UCSD-AML1 (cell line): ENCODE results near the gene SNAPC4.

Experiments
- DNase-seq: peaks from one replicate; lab custom pipeline; 2025; ENCODE audit not compliant: unreplicated experiment; lab: John Stamatoyannopoulos, UW

SNAPC4 gene, protein sequence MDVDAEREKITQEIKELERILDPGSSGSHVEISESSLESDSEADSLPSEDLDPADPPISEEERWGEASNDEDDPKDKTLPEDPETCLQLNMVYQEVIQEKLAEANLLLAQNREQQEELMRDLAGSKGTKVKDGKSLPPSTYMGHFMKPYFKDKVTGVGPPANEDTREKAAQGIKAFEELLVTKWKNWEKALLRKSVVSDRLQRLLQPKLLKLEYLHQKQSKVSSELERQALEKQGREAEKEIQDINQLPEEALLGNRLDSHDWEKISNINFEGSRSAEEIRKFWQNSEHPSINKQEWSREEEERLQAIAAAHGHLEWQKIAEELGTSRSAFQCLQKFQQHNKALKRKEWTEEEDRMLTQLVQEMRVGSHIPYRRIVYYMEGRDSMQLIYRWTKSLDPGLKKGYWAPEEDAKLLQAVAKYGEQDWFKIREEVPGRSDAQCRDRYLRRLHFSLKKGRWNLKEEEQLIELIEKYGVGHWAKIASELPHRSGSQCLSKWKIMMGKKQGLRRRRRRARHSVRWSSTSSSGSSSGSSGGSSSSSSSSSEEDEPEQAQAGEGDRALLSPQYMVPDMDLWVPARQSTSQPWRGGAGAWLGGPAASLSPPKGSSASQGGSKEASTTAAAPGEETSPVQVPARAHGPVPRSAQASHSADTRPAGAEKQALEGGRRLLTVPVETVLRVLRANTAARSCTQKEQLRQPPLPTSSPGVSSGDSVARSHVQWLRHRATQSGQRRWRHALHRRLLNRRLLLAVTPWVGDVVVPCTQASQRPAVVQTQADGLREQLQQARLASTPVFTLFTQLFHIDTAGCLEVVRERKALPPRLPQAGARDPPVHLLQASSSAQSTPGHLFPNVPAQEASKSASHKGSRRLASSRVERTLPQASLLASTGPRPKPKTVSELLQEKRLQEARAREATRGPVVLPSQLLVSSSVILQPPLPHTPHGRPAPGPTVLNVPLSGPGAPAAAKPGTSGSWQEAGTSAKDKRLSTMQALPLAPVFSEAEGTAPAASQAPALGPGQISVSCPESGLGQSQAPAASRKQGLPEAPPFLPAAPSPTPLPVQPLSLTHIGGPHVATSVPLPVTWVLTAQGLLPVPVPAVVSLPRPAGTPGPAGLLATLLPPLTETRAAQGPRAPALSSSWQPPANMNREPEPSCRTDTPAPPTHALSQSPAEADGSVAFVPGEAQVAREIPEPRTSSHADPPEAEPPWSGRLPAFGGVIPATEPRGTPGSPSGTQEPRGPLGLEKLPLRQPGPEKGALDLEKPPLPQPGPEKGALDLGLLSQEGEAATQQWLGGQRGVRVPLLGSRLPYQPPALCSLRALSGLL (N-terminal part only)

DNA sequence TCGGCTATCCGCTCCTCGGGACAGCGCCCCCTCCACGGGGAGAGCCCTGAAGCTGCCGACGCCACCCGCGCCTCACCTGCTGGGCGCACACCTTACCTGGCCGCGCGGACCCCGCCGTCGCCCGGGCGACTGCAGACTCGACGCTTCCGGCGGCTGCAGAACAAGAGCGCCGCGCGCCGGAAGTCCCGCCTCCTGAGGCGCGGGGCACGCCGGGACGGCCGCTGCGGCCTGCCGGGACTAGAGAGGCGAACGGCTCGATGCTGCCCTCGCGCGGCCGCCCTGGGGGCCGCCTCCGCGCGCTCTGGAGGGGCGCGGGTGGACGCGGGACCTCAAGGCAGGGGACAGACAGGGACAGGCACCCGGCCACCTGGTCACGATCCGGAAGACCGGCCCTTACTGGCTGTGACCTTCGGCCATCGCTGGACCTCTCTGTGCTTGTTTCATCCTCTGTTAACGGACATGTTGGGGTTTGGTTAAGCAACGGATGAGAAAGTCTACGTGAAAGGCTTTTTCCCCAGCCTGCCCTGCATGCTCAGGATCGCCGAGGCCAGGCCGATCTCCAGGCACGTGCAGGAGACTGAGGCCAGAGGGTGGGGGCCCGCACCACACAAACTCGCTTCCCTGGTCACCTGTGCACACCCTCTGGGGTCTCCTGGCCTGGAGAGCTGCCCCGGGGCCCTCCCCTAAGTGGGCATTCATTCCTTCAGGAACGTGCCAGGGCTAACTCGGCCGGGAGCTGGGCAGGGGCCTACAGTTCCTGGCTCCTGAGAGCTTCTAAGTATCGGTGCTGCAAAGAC is at the start of gene SNAPC4:
Gene SNAPC4, minus strand, starts transcription at position 133 of the 797 bp plus-strand sequence. CDS start 1,742 bp downstream, outside the sequence.
- peak; percentile 92 for DNase-seq

DNA sequence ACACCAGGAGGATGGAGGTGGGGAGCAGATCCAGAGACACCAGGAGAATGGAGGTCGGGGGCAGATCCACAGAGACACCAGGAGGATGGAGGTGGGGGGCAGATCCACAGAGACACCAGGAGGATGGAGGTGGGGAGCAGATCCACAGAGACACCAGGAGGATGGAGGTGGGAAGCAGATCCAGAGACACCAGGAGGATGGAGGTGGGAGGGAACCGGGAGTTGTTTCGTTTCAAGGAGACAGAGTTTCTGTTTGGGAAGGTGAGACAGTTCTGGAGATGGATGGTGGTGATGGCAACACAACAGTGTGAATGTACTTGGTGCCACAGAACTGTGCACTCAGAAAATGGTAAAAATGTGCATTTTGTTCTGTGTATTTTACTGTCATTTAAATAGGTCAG is 48.7 kb upstream of the SNAPC4 start:
- DNase-seq: no peak

DNA sequence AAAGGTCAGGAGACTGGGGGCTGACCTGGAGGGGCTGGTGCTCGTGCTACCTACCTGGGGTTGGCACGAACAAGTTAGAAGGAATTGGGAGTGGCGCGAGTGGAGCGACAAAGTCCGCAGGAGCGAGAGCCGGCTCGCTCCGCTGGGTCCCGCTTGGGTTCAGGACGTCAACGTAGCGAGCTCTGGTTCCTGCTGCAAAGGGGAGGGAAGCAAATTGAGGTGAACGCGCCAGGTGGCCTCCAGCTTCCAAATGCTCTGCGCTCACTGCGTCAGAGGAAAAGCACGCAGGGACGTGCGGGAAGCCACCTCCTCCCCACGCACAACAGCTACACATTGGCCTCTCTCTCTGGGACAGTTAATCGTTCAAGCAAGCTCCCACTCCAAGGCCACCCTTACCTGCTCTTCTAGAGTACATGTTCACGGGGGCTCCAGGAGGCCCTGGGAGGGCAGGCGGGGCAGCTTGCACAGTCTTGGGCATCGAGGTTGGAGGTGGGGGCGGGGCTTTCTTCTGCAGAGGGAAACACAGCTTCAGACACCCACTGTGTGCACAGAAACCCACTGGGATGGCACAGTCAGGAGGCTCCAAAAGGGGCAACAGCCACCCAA is 47.3 kb upstream of the SNAPC4 start:
- DNase-seq: no peak

DNA sequence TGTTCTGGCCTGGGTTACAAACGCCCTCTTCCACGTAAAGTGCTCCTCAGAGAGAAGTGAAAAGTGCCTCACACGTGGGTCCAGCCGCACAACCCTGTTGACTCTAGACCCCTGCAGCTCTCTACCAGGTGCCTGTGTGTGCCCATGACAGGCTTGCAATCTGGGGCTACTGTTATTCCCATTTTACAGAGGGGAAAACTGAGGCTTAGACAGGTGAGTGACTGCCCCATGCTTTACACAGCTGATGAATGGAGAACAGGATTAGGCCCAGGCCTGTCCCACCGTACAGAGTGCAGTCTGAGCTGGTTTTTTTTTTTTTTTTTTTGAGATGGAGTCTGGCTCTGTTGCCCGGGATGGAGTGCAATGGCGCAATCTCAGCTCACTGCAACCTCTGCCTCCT is 45.8 kb upstream of the SNAPC4 start:
- no peak for DNase-seq

DNA sequence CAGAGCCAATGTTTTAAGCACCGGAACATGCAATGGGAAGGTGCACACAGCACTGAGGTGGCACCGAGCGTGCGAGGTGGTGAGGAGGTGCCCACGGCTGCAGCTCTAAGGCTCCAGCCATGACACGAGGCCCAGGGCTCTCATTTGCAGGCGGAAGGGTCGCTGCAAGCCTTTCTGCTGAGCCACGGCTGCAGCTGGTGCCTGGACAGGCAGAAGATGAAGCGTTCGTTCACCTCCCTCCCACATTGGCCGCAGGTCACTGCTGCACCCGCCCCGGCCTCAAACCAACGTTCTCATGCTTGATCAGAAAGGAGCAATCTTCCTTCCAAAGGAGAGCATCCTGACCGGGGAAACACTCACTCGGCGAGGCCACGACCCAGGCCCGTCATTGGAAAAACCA is 44.1 kb upstream of the SNAPC4 start:
- DNase-seq: no peak

DNA sequence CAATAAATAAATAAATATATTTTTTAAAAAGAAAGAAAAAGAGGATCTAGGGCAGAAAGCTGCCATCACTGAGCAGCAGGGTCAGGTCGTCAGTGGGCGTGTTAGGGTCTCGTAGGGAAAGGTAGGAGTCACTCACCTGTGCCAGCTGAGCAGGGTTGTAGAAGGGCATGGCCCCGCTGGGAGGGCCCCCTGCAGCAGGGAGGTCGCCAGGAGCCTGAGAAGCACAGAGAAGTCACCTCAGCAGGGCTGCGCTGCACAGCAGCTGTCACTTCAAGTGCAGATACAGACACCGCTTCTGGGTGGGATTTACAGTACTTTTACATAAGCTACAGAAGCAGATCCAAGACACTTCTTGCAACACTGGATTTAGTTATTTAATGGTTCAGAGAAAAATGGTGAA is 43.7 kb upstream of the SNAPC4 start:
- DNase-seq: no peak

DNA sequence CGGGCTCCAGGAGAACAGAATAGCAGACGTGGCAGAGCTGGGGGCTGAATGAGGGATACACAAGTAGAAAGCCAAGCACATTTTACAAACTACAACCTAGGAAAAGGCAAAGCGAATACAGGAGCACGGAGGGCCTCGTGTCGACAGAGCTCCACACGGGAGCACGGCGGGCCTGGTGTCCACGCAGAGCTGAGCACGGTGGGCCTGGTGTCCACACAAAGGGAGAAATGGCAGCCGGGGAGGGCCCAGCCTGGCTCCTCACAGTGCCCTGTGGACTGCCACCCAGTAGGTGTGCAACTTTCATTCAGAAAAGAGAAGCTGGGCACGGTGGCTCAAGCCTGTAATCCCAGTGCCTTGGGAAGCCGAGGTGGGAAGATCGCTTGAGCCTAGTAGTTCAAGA is 43.1 kb upstream of the SNAPC4 start:
- DNase-seq: no peak

DNA sequence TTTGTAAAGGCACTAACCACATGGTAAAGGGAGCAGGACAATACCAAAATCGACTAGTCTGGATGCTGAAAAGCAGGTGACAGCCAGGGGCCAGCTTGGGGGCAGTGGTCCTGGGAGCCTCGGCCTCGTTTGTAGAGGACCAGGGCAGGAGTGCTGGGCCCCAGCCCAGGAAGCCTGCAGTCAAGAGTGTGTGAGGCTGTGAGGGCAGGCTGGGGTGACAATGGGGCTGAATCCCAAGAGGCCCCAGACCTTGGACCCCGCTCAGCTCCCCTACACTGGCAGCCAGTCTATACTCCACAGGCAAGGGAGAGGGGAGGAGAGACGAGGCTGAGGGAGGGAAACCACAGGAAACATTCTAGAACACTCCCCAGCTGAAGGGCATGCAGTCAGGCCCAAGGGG is 42.3 kb upstream of the SNAPC4 start:
- no peak for DNase-seq

DNA sequence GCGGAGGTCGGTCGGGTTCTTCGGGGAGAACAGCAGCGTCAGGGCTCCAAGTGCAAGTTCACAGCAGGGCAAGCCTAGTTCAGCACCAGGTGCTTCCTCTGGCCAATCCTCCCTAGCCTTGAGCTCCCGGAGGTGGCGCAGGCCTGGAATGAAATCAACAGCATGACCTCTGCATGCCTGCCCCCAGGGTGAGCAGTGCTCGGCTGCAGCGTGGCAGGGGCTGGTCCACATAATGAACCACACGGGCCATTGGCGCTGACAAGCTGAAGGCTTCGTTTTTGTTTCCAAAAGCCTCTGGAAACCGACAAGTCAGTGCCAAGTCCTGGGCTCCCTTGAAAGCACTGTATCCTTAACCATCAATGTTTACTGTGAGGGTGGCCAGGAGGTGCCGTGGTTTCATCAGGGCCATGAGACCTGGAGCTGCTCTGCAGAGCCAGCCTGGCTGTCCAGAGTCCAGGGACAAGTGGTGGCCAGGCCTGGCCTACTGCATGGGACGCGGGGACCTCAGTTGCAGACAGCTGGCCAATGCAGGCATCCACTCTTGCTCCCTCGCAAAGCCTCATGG is 41.8 kb upstream of the SNAPC4 start:
- no peak for DNase-seq

DNA sequence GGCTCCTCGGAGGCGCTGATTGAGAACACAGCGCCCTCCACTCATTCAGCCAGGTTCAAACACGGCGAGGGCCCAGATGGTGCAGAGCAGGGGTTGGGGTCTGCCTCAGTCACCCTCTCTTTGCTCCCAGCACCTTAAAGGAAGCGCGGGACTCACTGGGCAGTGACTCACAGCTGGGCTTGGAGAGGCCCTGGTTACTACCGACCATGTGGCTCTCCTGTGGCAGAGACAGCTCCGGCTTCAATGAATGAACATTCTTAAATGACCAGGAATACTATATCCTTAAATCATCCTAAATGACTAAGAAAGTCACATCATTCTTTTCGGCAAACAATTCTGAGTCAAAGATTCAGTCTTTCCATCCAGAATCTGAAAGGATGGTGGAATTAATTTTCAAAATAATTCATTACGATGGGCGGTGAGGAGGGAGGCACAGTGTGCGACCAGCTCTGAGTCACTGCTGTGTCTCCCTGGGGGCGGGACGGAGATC is 41.3 kb upstream of the SNAPC4 start:
- no peak for DNase-seq

DNA sequence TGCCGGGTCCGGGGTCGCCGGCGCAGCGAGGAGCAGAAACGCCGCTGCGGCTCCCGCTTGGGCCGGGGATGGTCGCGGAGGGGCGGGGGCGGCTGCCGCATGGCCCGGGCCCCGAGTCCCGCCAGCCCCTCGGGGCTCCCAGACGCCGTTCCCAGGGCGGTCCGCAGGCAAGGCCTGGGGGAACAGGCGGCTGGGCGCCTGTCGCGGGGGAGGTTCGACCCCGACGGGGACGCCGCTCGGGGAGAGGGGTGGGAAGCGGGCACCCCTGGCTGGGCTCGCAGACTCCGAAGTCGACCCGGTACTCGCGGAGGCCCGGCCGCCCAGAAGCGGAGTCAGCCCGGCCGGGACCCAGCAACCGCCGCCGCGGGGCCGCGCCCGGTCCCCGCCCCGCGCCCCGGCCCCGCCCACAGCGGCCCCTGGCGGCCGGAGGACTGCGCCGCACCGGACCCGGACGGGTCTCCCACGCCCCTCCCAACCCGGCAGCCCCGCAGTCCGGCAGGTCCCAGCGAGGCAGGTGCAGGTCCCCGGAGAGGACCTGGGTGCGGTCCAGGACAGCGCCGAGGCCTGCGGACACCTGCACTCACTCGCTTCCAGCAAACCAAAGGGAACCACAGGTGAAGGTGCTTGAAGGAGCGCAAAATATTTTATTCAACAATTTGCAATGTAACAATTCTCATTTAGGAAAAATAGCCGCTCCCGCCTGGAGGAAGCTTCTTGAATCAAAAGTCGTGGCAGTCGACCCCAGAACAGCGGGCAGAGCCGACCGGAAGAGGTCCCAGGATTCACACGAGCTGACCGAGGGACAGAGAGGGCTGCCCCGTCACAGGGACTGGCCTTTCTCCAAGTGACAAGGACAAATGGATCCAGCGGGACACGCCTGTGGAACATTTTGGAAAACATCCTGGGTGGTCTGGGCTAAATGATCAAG is 39.8 kb upstream of the SNAPC4 start, which contains the start of gene INPP5E:
Gene INPP5E, minus strand, starts transcription at position 365 of the 928 bp plus-strand sequence. CDS start 426 bp downstream, outside the sequence.
- DNase-seq: peak; percentile 76

DNA sequence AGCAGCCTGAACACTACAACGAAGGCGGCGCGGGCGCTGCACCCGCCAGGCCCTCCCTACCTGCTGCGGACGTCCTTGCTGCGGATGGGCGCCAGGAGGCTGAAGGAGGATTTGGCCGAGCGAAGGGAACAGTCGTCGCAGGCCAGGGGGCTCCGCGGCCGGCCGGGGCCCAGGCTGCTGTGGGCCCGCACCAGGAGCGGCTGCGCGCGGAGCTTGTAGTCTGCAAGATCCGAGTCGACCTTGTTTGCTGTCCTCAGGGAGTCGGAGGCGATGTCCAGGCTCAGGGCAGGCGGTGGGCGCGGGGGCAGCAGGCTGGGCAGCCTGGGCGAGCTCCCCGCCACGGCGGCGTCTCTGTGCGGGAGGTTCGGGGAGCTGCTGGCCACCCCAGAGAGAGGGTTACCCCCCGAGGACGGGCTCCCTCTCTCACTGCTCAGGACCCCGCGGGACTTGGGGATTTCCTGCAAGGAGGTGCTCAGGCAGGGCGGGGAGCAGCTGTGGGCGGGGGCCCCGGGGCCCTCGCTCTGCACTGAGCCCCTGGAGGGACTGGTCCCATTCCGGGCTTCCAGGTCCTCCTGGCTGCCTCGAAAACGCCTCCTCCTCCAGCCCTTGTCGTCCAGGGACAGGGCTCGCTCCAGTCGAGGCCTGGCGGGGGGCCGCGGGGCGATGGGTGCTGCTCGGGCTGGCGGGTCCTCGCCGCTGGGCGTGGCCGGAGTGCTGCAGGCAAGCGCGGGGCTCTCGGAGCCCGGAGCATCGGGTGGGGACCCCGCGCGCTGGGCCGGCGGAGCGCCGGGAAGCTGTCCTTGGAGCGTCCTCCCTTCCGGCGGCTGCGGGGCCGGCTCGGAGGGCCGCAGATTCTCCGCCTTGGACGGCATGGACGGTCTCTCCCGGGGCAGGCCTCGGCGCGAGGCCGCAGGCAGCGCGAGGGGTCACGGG is 38.8 kb upstream of the SNAPC4 start:
- peak; percentile 28 for DNase-seq

DNA sequence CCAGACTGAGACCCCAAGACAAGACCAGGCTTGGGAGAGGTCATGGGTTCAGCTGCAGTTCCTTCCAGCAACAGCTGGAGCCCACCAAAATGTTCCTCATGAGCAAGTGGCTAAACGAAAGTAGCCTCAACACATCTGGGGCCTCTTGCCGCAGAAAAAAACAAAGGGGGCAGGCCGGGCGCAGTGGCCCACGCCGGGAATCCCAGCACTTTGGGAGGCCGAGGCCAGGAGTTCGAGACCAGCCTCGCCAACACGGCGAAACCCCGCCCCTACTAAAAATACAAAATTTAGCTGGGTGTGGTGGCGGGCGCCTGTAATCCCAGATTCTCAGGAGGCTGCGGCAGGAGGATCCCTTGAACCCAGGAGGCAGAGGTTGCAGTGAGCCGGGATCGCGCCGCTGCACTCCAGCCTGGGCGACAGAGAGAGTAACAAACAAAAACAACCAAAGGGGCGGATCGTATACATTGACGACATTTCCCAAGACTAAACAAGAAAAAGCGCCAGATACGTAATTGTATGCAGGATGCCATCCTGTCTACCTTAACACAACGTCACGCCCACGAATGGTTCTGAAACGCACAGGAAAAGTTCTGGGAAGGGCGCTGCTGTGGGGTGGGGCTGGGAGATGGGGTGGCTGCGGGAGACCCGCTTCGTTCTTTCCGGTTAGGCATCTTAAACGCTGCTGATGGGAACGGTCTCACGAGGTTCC is 38.0 kb upstream of the SNAPC4 start:
- DNase-seq: no peak

DNA sequence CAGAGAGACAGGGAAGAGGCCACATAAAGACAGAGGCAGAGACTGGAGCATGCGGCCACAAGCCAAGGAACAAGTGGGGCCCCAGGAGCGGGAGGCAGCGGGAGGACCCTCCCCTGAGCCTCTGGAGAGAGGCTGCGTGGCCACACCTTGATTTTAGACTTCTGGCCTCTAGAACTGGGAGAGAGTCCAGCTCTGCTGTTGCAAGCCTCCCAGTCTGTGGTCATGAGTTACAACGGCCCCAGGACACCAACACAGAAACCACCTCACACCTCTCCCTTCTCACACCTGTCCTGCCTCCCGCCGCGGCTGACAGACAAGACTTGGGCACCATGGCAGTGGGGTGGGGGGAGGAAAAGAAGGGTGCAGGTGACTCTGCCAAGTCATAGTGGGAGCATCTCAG is 37.5 kb upstream of the SNAPC4 start:
- no peak for DNase-seq

DNA sequence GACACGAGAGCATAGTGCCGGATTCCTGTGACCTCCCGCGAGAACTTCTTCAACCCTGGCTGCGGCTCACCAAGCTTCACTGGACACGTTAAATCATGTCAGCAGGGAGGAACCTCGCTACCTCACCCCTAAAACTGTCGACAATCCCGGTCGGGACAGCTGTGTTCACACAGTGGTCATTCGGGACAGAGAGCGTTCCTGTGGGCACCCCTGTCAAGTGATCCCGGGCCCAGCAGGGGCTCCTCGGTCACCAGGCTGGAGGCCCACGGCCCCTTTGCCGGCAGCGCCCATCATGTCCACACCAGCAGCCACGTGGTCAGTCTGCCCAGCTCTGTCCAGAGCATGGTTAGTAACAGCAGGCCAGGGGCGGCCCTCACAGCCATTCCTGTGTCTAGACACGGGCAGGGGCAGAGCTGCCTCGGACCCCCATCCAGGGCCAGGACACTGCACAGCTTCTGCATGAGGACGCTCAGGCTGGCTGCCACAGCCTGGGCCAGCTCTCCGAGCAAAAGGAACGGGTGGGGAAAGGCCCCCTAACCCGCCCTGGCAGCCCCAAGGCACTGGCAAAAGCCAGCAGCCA is 36.2 kb upstream of the SNAPC4 start:
- no peak for DNase-seq

DNA sequence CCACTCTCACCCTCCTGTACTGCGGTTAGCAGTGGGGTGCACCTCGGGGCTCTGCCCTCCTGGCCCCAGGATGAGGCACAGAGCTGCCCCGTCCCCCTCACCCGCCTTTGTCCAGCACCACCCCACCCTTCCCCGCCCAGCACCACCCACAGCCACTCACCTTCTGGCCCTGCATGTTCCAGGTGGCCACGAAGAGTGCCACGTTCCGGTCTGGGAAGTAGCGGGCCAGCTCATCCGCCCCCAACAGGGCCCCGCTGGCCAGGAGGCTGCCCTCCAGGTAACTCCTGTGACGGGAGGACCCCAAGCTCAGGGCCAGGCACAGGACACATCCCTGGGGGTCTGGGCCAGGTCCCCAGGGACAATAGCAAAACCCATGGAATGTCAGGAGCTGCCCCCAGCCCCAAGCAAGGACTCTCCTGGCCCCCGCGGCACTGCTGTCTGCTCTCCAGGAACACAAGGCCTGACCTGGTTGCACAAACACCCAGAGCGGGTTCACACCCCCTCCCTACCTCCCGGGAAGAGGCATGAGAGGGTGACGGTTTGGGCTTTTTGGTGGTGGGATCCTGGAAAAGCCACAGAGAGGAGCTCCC is 34.7 kb upstream of the SNAPC4 start:
- no peak for DNase-seq
